Neuronal stem cell (in vitro differentiated cells): ENCODE measurements around the gene PCNX2.

Source experiments
- DNase-seq: peaks from one replicate; pipeline ENCODE4 v3.0.0-alpha.2; 2013; ENCODE audit warnings: low spot score
- H2AFZ ChIP-seq: one replicate; pipeline ENCODE4 v1.6.1; 2013; ENCODE audit warnings: mild to moderate bottlenecking, low read length, inconsistent platforms
- H2AK5ac ChIP-seq: 2 replicates; pipeline ENCODE4 v1.6.1; 2013; ENCODE audit warnings: low read depth, mild to moderate bottlenecking, inconsistent platforms, low read length, moderate library complexity, mixed read lengths
- H2BK120ac ChIP-seq: 2 replicates; pipeline ENCODE4 v1.6.1; 2013; ENCODE audit warnings: low read depth, mild to moderate bottlenecking, inconsistent platforms, low read length, moderate library complexity, mixed read lengths
- H2BK12ac ChIP-seq: one replicate; pipeline ENCODE4 v1.6.1; 2013; ENCODE audit warnings: low read length, inconsistent platforms
- H2BK15ac ChIP-seq: 2 replicates; pipeline ENCODE4 v1.6.1; 2013; ENCODE audit warnings: mild to moderate bottlenecking, low read length, inconsistent platforms, mixed read lengths
- H2BK5ac ChIP-seq: one replicate; pipeline ENCODE4 v1.6.1; 2013; ENCODE audit warnings: inconsistent platforms, mild to moderate bottlenecking, low read length, moderate library complexity
- H3K14ac ChIP-seq: one replicate; pipeline ENCODE4 v1.6.1; 2013; ENCODE audit warnings: low read length, inconsistent platforms
- H3K18ac ChIP-seq: 2 replicates; pipeline ENCODE4 v1.6.1; 2013; ENCODE audit warnings: low read length, inconsistent platforms
- H3K23ac ChIP-seq: 2 replicates; pipeline ENCODE4 v1.6.1; 2013; ENCODE audit warnings: low read depth, mild to moderate bottlenecking, mixed read lengths, low read length, inconsistent platforms; ENCODE audit not compliant: poor library complexity
- H3K27ac ChIP-seq: replicated peaks from 3 replicates; pipeline ENCODE4 v1.5.1; 2013; ENCODE audit warnings: low read length, inconsistent platforms
- H3K27me3 ChIP-seq, 3 experiments: 2 replicates each; pipeline ENCODE4 v1.6.1; 2013; ENCODE audit warnings: low read length in 3 of 3, mild to moderate bottlenecking in 2 of 3, inconsistent platforms in 1 of 3, low read depth in 1 of 3, mixed read lengths in 1 of 3, moderate library complexity in 1 of 3; ENCODE audit not compliant: control insufficient read depth in 3 of 3, insufficient read depth in 3 of 3
- H3K36me3 ChIP-seq, 2 donors: replicated peaks in 1 of 2; 2 replicates each; pipeline ENCODE4 v1.6.1; 2013; ENCODE audit warnings: low read length in 2 of 2; ENCODE audit not compliant: control insufficient read depth in 2 of 2, insufficient read depth in 2 of 2
- H3K4ac ChIP-seq: 2 replicates; pipeline ENCODE4 v1.6.1; 2013; ENCODE audit warnings: inconsistent platforms, mild to moderate bottlenecking, low read length, moderate library complexity
- H3K4me1 ChIP-seq, 2 donors: 1 replicate in 1 of 2; 2 replicates in 1 of 2; pipeline ENCODE4 v1.6.1; 2013; ENCODE audit warnings: low read length in 2 of 2, low read depth in 1 of 2; ENCODE audit not compliant: control insufficient read depth in 2 of 2, insufficient read depth in 1 of 2
- H3K4me2 ChIP-seq: one replicate; pipeline ENCODE4 v1.6.1; 2013; ENCODE audit warnings: mild to moderate bottlenecking, low read length, inconsistent platforms; ENCODE audit not compliant: insufficient read depth, poor library complexity, severe bottlenecking
- H3K4me3 ChIP-seq, 2 donors: 2 replicates each; pipeline ENCODE4 v1.5.1; 2013; ENCODE audit warnings: low read length in 2 of 2, mild to moderate bottlenecking in 2 of 2, inconsistent platforms in 1 of 2, moderate library complexity in 1 of 2
- H3K79me1 ChIP-seq: one replicate; pipeline ENCODE4 v1.6.1; 2013; ENCODE audit warnings: low read depth, mild to moderate bottlenecking, inconsistent platforms, low read length, moderate library complexity
- H3K9ac ChIP-seq: one replicate; pipeline ENCODE4 v1.6.1; 2013; ENCODE audit warnings: mild to moderate bottlenecking, low read depth, low read length, inconsistent platforms; ENCODE audit not compliant: poor library complexity
- H3K9me3 ChIP-seq, 2 donors: replicated peaks in 1 of 2; 2 replicates each; pipeline versions ENCODE3 to v1.6.1; 2013; ENCODE audit warnings: low read length in 2 of 2, mild to moderate bottlenecking in 2 of 2, inconsistent platforms in 1 of 2, low read depth in 1 of 2, mixed read lengths in 1 of 2, moderate library complexity in 1 of 2; ENCODE audit not compliant: control insufficient read depth in 2 of 2, insufficient read depth in 1 of 2
- H4K8ac ChIP-seq: one replicate; pipeline ENCODE4 v1.6.1; 2013; ENCODE audit warnings: low read depth, mild to moderate bottlenecking, inconsistent platforms, low read length, moderate library complexity
- H4K91ac ChIP-seq: one replicate; pipeline ENCODE4 v1.6.1; 2013; ENCODE audit warnings: low read length, low read depth, mild to moderate bottlenecking, inconsistent platforms; ENCODE audit not compliant: poor library complexity
- WGBS, 2 donors: extraction: QIAGEN DNeasy Blood & Tissue Kit; methylation state at CpG; one replicate each; pipeline ENCODE4 v1.1.7; 2013; ENCODE audit warnings: missing lambda C conversion rate in 2 of 2, mixed read lengths in 1 of 2; ENCODE audit not compliant: insufficient read length in 2 of 2, insufficient replicate concordance in 1 of 2; ENCODE audit errors: extremely low coverage in 2 of 2; 5-methylcytosine and 5-hydroxymethylcytosine counted together

Gene PCNX2

GRCh38 chr1:233066087-233066486 is 229.4 kb downstream of the PCNX2 start:
- no CpG with 5 or more reads among the region's 2 CpGs for WGBS, 2 donors
- DNase-seq: no peak

DNA sequence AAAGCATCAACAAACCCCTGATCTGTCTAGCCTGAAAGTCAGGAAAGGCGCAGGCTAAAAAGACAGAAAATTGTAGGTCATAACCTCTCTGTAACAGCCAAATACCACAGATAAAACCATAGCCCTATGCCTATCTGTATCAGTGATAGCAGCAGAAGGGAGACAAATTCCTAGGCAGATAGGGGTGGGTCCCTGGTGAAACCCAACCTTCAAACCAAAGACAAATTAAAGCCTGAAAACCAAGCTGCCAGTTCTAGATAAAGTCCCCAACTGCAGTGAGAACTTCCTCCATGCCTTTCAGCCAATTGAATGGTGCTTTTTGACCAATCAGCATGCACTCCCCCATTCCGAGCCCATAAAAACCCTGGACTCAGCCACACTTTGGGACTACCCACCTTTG is 229.8 kb downstream of the PCNX2 start:
- H2AFZ ChIP-seq: no peak overlapping the region
- no peaks in the 10 kb centered on the region for H3K27me3 ChIP-seq
- peaks cover 0 to 4% of the 10 kb centered on the region in 2 donors for H3K4me1 ChIP-seq
- no peak overlapping the region for H2BK12ac ChIP-seq
- DNase-seq: no peak
- no peak overlapping the region for H2BK15ac ChIP-seq
- H2AK5ac ChIP-seq: no peak overlapping the region
- H3K79me1 ChIP-seq: peaks cover 2% of the 10 kb centered on the region
- no peak overlapping the region for H3K4ac ChIP-seq
- no CpG with 5 or more reads among the region's 2 CpGs for WGBS, 2 donors
- H3K9me3 ChIP-seq: peaks cover 0 to 10% of the 10 kb centered on the region in 2 donors
- H3K4me2 ChIP-seq: no peak overlapping the region
- H4K91ac ChIP-seq: no peak overlapping the region
- H3K27ac ChIP-seq: no peak overlapping the region
- no peak overlapping the region for H2BK120ac ChIP-seq
- H4K8ac ChIP-seq: no peak overlapping the region
- no peaks in the 10 kb centered on the region for H3K36me3 ChIP-seq
- H3K4me3 ChIP-seq: no peak overlapping the region
- no peak overlapping the region for H3K18ac ChIP-seq
- no peak overlapping the region for H2BK5ac ChIP-seq
- no peak overlapping the region for H3K14ac ChIP-seq
- H3K9ac ChIP-seq: no peak overlapping the region
- H3K23ac ChIP-seq: no peak overlapping the region

More at GRCh38 chr1:233066087-233066486, 229.4 kb downstream of the PCNX2 start:
- Histone ChIP-seq H4K91ac (no peak overlapping the region), H3K79me1 (peaks cover 2% of the 10 kb centered on the region), H2BK15ac (no peak overlapping the region), H3K9me3 (peaks cover 0 to 10% of the 10 kb centered on the region in 2 donors), H3K18ac (no peak overlapping the region), H2BK120ac (no peak overlapping the region), H3K27me3 (no peaks in the 10 kb centered on the region), H3K9ac (no peak overlapping the region), H3K27ac (no peak overlapping the region), H4K8ac (no peak overlapping the region), H2AK5ac (no peak overlapping the region), H2BK12ac (no peak overlapping the region), H3K4me1 (peaks cover 0 to 3% of the 10 kb centered on the region in 2 donors), H3K4me3 (peak overlapping the region in 1 of 2 donors; percentile 45), H3K4me2 (no peak overlapping the region), H2AFZ (no peak overlapping the region), H3K14ac (no peak overlapping the region), H3K23ac (no peak overlapping the region), H2BK5ac (no peak overlapping the region), H3K4ac (no peak overlapping the region), H3K36me3 (no peaks in the 10 kb centered on the region)

- H3K27ac ChIP-seq: no peak overlapping the region
- H3K27me3 ChIP-seq: no peaks in the 10 kb centered on the region
- H2BK15ac ChIP-seq: no peak overlapping the region
- H3K14ac ChIP-seq: no peak overlapping the region
- H2AFZ ChIP-seq: no peak overlapping the region
- WGBS, 2 donors: no CpG with 5 or more reads among the region's 1 CpG
- no peak overlapping the region for H4K91ac ChIP-seq
- H3K9ac ChIP-seq: no peak overlapping the region
- no peak for DNase-seq
- no peak overlapping the region for H3K4ac ChIP-seq
- H2AK5ac ChIP-seq: no peak overlapping the region
- H3K9me3 ChIP-seq: peaks cover 0 to 10% of the 10 kb centered on the region in 2 donors
- H3K18ac ChIP-seq: no peak overlapping the region
- no peak overlapping the region for H2BK5ac ChIP-seq
- no peak overlapping the region for H2BK12ac ChIP-seq
- peaks cover 2% of the 10 kb centered on the region for H3K79me1 ChIP-seq
- no peak overlapping the region for H3K4me3 ChIP-seq
- no peak overlapping the region for H4K8ac ChIP-seq
- H3K36me3 ChIP-seq: no peaks in the 10 kb centered on the region
- H3K4me2 ChIP-seq: no peak overlapping the region
- no peak overlapping the region for H3K23ac ChIP-seq
- H2BK120ac ChIP-seq: no peak overlapping the region
- peaks cover 4 to 7% of the 10 kb centered on the region in 2 donors for H3K4me1 ChIP-seq
These were observed 230.5 kb downstream of the PCNX2 start for GRCh38 chr1:233064988-233065387.

DNA sequence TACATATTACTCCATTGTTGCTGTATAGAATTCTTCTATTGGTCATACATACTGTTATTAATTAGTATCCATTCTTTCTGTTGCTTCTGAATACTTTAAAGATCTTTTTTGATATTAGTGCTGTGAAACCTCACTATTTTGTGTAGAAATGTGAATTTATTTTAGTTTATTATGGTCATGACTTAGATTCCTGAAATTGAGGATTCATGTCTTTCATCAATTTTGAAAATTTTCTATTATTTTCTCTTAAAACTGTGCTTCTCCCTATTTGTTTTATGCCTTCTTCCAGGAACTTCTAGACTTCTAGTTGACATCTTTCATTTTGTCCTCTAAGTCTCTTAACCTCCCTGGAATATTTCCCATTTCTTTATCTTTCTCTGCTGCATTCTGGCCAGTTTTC is 232.1 kb downstream of the PCNX2 start:
- H3K4me3 ChIP-seq: no peak overlapping the region
- H3K4ac ChIP-seq: no peak overlapping the region
- H2BK120ac ChIP-seq: no peak overlapping the region
- H3K4me1 ChIP-seq: peaks cover 4 to 7% of the 10 kb centered on the region in 2 donors
- no peaks in the 10 kb centered on the region for H3K36me3 ChIP-seq
- H2AK5ac ChIP-seq: no peak overlapping the region
- H3K18ac ChIP-seq: no peak overlapping the region
- H3K23ac ChIP-seq: no peak overlapping the region
- no peak overlapping the region for H2BK15ac ChIP-seq
- no peak overlapping the region for H3K9ac ChIP-seq
- no peak overlapping the region for H2AFZ ChIP-seq
- H2BK12ac ChIP-seq: no peak overlapping the region
- no peak overlapping the region for H4K91ac ChIP-seq
- H3K79me1 ChIP-seq: peaks cover 2% of the 10 kb centered on the region
- H2BK5ac ChIP-seq: no peak overlapping the region
- no peak overlapping the region for H4K8ac ChIP-seq
- H3K14ac ChIP-seq: no peak overlapping the region
- no peak overlapping the region for H3K27ac ChIP-seq
- H3K9me3 ChIP-seq: peaks cover 0 to 10% of the 10 kb centered on the region in 2 donors
- H3K27me3 ChIP-seq: no peaks in the 10 kb centered on the region
- no peak for DNase-seq
- H3K4me2 ChIP-seq: no peak overlapping the region
